ENCODE data around the gene PAX7.

The PAX7 gene

DNA sequence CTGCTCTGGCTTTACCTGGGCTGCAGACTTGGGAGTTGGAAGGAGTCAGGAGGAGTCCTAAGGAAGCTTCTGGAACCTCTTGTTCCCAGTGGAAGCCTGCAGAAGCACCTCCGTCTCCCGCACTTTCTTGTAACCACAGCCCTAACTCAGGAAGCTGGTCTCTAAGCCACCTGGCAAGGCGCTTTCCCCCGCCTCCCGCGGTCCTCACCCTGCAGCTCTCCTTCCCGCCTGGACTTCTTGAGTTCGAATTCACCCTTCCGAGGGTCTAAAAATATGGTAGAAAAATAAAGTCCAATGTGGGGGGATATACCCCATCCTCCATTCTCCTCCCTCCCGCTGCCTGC, 15.1 kb downstream of the PAX7 start:
- H3K36me3 ChIP-seq (ENCODE audit: insufficient read depth, low read length) = no peaks in the 10 kb centered on the region
- H2AFZ ChIP-seq (ENCODE audit: low read depth, low read length) = no peak overlapping the region
- no peak overlapping the region for H3K4me3 ChIP-seq (ENCODE audit: low read depth in 1 of 2, low read length in 2 of 2)
- TF ChIP-seq, protein P1, sequence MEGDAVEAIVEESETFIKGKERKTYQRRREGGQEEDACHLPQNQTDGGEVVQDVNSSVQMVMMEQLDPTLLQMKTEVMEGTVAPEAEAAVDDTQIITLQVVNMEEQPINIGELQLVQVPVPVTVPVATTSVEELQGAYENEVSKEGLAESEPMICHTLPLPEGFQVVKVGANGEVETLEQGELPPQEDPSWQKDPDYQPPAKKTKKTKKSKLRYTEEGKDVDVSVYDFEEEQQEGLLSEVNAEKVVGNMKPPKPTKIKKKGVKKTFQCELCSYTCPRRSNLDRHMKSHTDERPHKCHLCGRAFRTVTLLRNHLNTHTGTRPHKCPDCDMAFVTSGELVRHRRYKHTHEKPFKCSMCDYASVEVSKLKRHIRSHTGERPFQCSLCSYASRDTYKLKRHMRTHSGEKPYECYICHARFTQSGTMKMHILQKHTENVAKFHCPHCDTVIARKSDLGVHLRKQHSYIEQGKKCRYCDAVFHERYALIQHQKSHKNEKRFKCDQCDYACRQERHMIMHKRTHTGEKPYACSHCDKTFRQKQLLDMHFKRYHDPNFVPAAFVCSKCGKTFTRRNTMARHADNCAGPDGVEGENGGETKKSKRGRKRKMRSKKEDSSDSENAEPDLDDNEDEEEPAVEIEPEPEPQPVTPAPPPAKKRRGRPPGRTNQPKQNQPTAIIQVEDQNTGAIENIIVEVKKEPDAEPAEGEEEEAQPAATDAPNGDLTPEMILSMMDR (IDR thresholded peaks at IDR 0.05; ENCODE audit: borderline replicate concordance, extremely low read depth, low read length, poor library complexity, severe bottlenecking) = no peak
- peak; percentile 9 for TF ChIP-seq EZH2 (IDR thresholded peaks at IDR 0.05; ENCODE audit: borderline replicate concordance, low read depth, low read length, severe bottlenecking)
- peaks cover 75% of the 10 kb centered on the region for H3K27me3 ChIP-seq (ENCODE audit: insufficient read depth, low read length, poor library complexity)
- H3K4me1 ChIP-seq (ENCODE audit: insufficient read depth, low read length) = no peaks in the 10 kb centered on the region
- H3K9ac ChIP-seq (ENCODE audit: low read depth, low read length) = no peak overlapping the region
- ATAC-seq (ENCODE audit: insufficient read depth, low read depth) (0 out of 3 replicates have a peak, but pooled peaks have one; percentile 19), DNase-seq (no peak)
- H3K9me3 ChIP-seq (ENCODE audit: insufficient read depth, low read length, severe bottlenecking) = no peaks in the 10 kb centered on the region
- peaks cover 14% of the 10 kb centered on the region; the same call in 1 of the 2 replicates for H4K20me1 ChIP-seq (ENCODE audit: insufficient read depth, low read length)
- H3K27ac ChIP-seq (ENCODE audit: low read length) = no peak overlapping the region
- no peak overlapping the region for H3K4me2 ChIP-seq (ENCODE audit: insufficient read depth, low read length)
- no peaks in the 10 kb centered on the region for H3K79me2 ChIP-seq (ENCODE audit: insufficient read depth, low read length)

DNA sequence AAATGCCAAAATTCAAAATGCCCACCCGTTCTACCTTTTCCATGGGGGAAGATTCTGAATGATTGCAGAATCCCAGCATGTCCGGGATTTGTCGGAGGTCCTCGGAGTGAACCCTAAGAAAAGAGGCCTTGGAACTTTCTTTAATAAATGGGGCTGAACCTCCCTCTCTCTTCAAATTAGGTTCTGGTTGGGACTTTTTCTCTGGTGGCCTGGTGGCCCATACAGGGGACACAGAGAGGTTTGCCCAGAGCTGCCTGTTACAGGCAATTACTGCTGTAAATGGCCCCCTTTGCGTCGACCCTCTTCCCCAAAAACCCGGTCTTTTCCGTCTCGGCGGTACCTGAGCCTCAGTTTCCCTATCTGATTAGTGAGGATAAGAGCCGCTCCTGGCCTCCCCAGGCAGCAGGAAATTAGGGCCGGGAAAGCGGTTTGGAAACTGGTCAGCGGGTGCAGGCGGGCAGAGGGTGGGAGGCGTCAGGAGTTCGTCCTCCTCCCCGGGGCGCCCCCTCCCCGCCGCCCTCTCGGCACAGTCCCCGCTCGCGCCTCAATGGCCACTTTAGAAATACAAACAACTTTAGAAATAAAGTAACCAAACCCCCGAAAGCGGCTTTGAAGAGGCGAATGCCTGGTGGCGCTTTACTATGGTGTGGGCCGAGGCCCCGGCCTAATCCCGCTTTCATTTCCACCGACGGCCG, 15.6 kb downstream of the PAX7 start:
- H3K4me2 ChIP-seq (ENCODE audit: insufficient read depth, low read length) = no peak overlapping the region

DNA sequence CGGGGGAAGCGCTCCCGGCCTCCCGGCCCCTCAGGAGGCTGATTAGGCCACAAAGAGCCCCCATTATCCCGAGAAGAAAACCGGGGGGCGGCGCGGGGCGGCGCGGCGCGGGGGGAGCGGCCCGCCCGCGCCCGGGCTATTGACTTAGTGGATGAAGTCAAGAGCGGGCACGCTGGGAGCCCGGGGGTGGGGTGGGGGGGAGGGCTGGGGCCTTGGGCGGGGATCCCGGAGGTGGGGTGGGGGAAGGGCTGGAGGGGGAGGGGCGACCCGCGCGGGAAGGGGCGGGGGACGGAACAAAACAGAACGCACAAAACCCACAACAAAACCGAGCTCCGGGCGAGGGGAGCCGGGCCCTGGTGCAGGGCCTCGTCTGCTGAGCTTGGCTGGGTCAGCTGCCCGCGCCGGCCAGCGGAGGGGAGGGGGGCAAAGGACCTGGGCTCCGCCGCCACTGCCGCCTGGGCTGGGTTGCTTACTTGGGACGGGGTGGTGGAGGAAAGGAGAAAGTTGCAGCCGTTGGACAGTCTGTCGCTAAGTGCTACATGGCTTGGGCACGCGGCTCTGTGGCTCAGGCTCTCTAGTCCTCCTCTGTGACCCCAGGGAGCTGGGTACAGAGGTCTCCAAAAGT, 16.3 kb downstream of the PAX7 start:
- Histone ChIP-seq H3K4me2 (ENCODE audit: insufficient read depth, low read length) (no peak overlapping the region), H2AFZ (ENCODE audit: low read depth, low read length) (no peak overlapping the region), H3K4me1 (ENCODE audit: insufficient read depth, low read length) (no peaks in the 10 kb centered on the region), H3K4me3 (ENCODE audit: low read depth in 1 of 2, low read length in 2 of 2) (no peak overlapping the region), H3K27ac (ENCODE audit: low read length) (no peak overlapping the region), H3K79me2 (ENCODE audit: insufficient read depth, low read length) (no peaks in the 10 kb centered on the region), H4K20me1 (ENCODE audit: insufficient read depth, low read length) (peaks cover 14% of the 10 kb centered on the region; the same call in 1 of the 2 replicates), H3K9ac (ENCODE audit: low read depth, low read length) (no peak overlapping the region), H3K27me3 (ENCODE audit: insufficient read depth, low read length, poor library complexity) (peaks cover 68% of the 10 kb centered on the region), H3K9me3 (ENCODE audit: insufficient read depth, low read length, severe bottlenecking) (no peaks in the 10 kb centered on the region), H3K36me3 (ENCODE audit: insufficient read depth, low read length) (no peaks in the 10 kb centered on the region)
- no peak for TF ChIP-seq EZH2 (IDR thresholded peaks at IDR 0.05; ENCODE audit: borderline replicate concordance, low read depth, low read length, severe bottlenecking)
- TF ChIP-seq, protein P1 (IDR thresholded peaks at IDR 0.05; ENCODE audit: borderline replicate concordance, extremely low read depth, low read length, poor library complexity, severe bottlenecking) = no peak
- DNase-seq = no peak
- ATAC-seq (ENCODE audit: insufficient read depth, low read depth) = 0 out of 3 replicates have a peak, but pooled peaks have one; percentile 11

More for the DNA sequence above, 15.6 kb downstream of the PAX7 start:
- no peak overlapping the region for H3K4me3 ChIP-seq (ENCODE audit: low read depth in 1 of 2, low read length in 2 of 2)
- H3K9me3 ChIP-seq (ENCODE audit: insufficient read depth, low read length, severe bottlenecking) = no peaks in the 10 kb centered on the region
- no peak overlapping the region for H2AFZ ChIP-seq (ENCODE audit: low read depth, low read length)
- no peak overlapping the region for H3K27ac ChIP-seq (ENCODE audit: low read length)
- no peak for ATAC-seq (ENCODE audit: insufficient read depth, low read depth)
- H3K79me2 ChIP-seq (ENCODE audit: insufficient read depth, low read length) = no peaks in the 10 kb centered on the region
- H3K27me3 ChIP-seq (ENCODE audit: insufficient read depth, low read length, poor library complexity) = peaks cover 72% of the 10 kb centered on the region
- no peaks in the 10 kb centered on the region for H3K4me1 ChIP-seq (ENCODE audit: insufficient read depth, low read length)
- peak; percentile 53 for TF ChIP-seq EZH2 (IDR thresholded peaks at IDR 0.05; ENCODE audit: borderline replicate concordance, low read depth, low read length, severe bottlenecking)
- TF ChIP-seq, protein P1 (IDR thresholded peaks at IDR 0.05; ENCODE audit: borderline replicate concordance, extremely low read depth, low read length, poor library complexity, severe bottlenecking) = no peak
- no peak for DNase-seq
- no peaks in the 10 kb centered on the region for H3K36me3 ChIP-seq (ENCODE audit: insufficient read depth, low read length)
- H3K9ac ChIP-seq (ENCODE audit: low read depth, low read length) = no peak overlapping the region
- peaks cover 14% of the 10 kb centered on the region; the same call in 1 of the 2 replicates for H4K20me1 ChIP-seq (ENCODE audit: insufficient read depth, low read length)
